HG02798 (cell line): ENCODE data around the gene CD70.
"Not testable (repeated sequence)": the region's sequence is repeated elsewhere in the genome, so short reads cannot be mapped to it uniquely, and the experiment has no call there.

ENCODE experiments used
- ATAC-seq: cut with Tn5 transposase; IDR thresholded peaks from one replicate; pipeline ENCODE4 v1.9.1; 2021; ENCODE audit warnings: mild to moderate bottlenecking; ENCODE audit not compliant: unreplicated experiment, poor library complexity

The CD70 gene

GRCh38 chr19:6598254-6598892, 7.4 kb upstream of the CD70 start:
- ATAC-seq, result not testable (repeated sequence)

- not testable (repeated sequence) for ATAC-seq
Measured at GRCh38 chr19:6597471-6598253, 6.7 kb upstream of the CD70 start.

- no peak for ATAC-seq
Measured at GRCh38 chr19:6596621-6597020, 5.7 kb upstream of the CD70 start.

- no peak for ATAC-seq
Measured at GRCh38 chr19:6593651-6594416, 2.9 kb upstream of the CD70 start.

- ATAC-seq, result peak; percentile 10
Measured at GRCh38 chr19:6590258-6590826, 608 bp downstream of the CD70 start.

GRCh38 chr19:6589711-6590257, 1.2 kb downstream of the CD70 start:
- no peak for ATAC-seq

- ATAC-seq, result no peak
Measured at GRCh38 chr19:6588508-6589345, 2.2 kb downstream of the CD70 start.

- no peak for ATAC-seq
Measured at GRCh38 chr19:6587998-6588507, 2.9 kb downstream of the CD70 start.

- ATAC-seq, result no peak
Measured at GRCh38 chr19:6587093-6587820, 3.7 kb downstream of the CD70 start.

GRCh38 chr19:6586726-6587092, 4.2 kb downstream of the CD70 start:
- no peak for ATAC-seq

- ATAC-seq, result no peak
Measured at GRCh38 chr19:6586056-6586455, 4.9 kb downstream of the CD70 start.

GRCh38 chr19:6582515-6583484, 8.2 kb downstream of the CD70 start:
- ATAC-seq, result not testable (repeated sequence)

GRCh38 chr19:6580313-6580712, 10.6 kb downstream of the CD70 start:
- ATAC-seq, result no peak

- ATAC-seq, result no peak
Measured at GRCh38 chr19:6579450-6580178, 11.3 kb downstream of the CD70 start.

- peak; percentile 87 for ATAC-seq
Measured at GRCh38 chr19:6577476-6578125, 13.3 kb downstream of the CD70 start.

- no peak for ATAC-seq
Measured at GRCh38 chr19:6576869-6577475, 14.0 kb downstream of the CD70 start.
